HG03457 (cell line): ENCODE measurements around the gene CFAP410.
"Not testable (repeated sequence)": the region's sequence is repeated elsewhere in the genome, so short reads cannot be mapped to it uniquely, and the experiment has no call there.

Experiments used
- ATAC-seq: cut with Tn5 transposase; IDR thresholded peaks from one replicate; pipeline ENCODE4 v1.9.1; 2021; ENCODE audit warnings: moderate number of reproducible peaks; ENCODE audit not compliant: unreplicated experiment

The CFAP410 gene

DNA sequence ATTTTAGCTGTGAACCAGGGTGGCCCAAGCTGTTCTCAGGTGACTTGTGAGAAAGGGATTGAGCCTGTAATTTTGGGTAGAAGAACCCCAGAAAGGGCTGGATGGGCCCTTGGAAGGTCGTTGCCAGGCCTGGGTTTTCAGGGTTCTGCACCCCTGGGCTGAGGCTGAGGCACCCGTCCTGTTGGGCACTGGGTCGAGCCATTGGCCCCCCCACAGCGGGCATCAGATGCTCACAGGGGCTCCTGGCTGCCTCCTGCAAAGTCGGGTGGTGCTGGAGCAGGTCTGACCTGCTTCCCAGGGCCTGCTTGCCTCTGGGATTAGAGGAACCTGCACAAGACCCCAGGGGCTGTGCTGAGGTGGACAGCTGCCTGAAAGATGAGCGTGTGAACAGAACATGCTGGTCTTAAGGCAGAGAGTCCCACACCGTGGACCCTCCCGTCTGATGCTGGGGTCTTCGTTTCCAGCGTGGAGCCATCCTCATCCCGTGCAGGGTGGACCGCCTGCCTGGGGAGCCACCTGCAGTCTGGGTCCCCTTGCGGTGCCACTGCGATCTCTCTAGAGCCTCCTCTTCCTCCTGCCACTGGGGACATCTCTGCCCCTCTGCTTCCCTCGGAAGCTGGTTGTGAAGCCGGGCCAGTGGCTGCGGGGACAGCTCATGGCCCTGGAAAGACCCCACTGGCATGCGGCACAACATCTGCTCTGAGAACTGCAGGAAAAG lies 12.5 kb upstream of the CFAP410 start:
- no peak for ATAC-seq

DNA sequence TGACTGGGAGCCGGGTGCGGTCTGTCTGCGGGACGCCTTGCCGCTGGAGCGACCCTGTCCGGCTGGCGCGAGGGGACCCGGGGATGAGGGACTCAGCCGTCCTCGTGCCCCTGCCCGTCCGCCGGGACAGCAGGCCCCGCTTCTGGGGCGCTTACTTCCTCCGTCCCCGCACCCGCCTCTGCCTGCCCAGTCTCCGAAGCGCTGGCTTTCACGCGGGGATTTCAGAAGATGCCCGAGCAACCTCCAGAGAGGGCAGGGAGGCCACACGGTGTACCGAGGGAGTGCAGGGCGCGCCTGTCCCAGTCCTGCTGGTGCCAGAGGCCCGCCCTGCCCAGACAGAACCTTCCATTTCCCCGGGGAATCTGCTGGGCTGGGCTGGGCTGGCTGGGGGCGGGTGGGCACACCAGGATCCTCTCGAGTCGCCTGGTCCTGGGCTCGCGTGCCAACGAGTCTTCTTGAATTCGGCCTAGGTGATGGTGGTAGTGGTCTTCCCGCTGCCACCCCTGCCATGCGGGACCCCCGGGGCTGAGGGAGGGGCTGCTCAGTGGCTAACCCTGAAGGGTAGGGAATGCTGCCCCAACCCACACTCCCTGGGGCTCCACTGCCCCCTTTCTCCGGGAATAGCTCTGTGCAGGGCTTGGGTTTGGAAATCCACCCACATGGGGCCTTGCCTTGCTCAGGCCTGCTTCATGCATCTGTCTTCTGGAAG lies 11.7 kb upstream of the CFAP410 start:
- ATAC-seq, result no peak

DNA sequence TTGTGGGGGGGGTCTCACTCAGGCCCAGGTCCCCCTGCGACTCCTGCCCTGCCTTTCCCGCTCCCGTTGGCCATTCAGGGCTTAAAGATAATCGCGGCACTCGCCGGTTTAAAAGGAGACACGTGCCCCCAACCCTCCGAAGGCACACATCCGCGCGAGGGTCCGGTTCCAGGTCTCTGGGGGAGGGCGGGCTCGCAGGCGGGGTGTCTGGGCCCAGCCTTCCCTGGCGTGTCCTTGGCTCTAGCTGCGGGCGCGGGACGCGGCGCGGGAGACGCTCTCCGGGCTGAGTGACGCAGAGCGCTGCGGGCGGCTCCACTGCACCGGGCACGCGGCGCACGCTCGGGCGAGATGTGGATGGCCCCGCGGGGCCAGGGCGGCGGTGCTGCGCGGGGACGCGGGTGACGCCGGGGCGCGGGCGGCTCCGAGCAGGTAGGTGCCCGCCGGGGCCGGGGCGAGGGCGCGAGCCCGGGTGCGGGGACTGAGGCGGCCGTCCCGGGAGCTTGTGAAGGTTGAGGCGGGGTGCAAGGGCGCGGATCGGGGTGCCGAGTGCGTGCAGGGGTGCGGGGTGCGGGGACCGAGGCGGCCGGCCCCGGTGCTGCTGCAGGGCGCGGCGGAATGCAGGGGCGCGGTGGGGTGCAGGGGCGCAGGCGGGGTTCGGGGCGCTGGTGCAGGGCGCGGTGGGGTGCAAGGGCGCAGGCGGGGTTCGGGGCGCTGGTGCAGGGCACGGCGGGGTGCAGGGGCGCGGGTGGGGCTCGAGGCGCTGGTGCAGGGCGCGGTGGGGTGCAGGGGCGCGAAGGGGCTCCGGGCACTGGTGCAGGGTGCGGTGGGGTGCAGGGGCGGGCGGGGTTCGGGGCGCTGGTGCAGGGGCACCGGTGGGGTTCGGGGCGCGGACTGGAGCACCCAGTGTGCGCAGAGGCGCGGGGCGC lies 10.9 kb upstream of the CFAP410 start:
- no peak for ATAC-seq

DNA sequence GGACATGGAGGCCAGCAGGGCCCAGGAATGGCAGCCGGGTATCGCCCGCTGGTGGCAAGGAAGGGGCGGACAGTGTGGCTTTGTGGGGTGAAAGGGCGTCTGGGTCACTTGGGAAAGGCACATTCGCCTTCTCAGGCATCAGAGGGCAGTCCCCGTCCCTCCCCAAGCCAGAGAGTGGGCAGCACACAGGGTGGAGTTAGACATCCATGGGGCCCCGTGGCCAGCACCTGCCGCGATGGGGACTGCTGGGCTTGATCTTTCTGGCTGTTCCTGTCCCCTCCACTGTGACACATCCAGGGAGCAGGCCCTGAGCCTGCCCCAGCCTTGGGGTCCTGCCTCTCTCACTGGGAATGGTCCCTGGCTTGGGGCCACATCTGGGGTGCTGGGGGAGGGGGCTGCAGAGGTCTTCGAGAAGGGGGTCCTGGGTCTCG lies 10.2 kb upstream of the CFAP410 start:
- no peak for ATAC-seq

DNA sequence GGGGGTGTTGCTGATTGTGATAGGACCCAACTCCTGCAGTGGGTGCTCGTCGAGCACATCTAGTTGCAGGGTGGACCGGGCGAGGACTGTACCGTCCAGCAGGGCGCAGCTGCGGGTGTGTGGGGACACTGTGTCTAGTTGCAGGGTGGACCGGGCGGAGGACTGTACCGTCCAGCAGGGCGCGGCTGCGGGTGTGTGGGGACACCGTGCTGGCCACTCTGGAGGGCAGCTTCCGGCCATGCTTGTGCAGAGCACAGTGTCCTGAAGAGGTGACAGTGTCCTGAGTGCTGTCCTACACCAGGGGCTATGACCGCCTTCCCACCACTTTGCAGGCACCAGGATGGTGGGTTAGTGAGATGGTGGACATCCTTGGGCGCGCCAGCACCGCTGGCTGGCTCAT lies 9.7 kb upstream of the CFAP410 start:
- no peak for ATAC-seq

DNA sequence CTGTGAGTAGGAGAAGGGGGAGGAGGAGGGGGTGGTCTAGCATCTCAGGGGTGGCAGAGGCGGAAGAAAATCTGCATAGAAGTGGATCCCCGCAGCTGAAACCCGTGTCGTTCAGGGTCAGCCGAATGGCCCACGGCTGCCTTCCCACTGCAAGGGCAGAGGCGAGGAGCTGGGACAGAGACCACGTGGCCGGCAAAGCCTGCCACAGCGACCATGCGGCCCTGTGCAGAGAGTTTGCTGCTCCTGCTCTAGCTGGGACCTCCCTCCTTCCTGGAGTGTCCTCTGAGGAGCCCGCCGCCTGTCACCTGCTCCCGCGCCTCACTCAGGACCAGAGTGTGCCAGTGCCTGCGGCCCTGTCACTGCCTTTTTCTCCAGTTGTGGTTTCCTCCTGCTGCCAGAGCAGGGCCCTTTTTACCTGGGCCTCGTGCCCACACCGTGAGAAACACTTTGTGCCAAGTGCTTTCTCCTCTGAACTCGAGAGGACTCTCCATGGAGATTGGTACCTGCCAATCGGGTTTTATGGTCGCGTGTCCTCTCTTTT lies 8.8 kb upstream of the CFAP410 start:
- ATAC-seq, result no peak

DNA sequence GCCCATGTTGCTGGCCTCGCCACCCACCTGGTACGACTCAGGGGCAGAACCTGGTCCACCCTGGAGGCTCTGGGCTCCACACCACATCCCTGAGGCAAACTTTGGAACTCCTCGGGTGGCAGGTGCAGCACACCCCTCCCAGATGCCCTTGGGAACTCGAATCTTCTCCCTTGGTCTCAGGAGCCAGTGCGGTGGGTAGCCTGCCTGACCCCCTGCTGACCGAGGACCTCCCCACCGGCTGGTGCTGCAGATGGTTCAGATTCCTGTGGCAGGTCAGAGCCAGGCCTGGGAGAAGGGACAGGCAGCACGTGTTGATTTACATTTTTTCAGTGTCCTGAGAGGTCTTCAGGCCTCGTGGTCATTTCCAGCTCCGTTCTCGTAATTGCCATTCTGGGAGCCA lies 6.3 kb upstream of the CFAP410 start:
- ATAC-seq, result no peak

DNA sequence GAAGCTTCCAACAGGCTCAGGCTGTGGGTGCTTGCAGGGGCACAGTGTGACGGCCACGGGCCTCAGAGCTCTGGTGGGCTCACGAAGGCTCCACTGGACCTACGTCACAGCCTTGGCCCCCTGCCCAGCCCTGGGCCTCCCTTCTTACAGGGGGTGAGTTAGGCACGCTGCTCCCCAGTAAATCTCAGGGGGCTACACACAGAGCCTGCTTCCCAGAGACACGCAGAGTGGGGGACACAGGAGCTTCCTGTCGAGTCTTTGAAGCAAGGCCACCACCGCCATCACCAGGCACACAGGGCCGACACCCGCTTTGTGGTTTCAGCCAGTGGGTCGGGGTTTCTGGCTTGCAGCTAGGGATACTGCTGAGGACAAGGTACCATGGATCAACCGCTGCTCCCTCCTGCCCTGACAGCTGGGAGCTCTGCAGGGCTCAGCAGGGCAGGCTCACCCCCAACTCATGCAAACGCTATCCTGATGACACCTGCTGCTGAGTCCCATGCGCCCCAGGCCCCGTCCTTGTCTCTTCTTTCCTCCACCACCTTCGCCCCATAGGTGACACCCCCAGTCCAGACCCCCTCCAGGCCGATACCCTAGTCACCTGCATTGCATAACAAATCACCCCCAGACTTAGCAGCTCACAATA lies 5.5 kb upstream of the CFAP410 start:
- ATAC-seq, result no peak

DNA sequence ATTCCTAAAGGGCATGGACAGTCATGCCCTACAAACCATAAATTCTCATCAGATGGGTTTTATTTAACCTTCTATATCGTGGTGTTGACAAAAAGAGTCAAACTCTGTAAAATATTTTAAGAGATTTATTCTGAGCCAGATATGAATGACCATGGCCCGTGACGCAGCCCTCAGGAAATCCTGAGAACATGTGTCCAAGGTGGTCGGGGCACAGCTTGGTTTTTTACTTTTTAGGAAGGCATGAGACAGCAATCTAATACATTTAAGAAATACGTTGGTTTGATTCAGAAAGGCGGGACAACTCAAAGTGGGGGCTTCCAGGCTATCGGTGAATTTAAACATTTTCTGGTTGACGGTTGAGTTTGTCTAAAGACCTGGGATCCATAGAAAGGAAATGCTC lies 3.8 kb upstream of the CFAP410 start:
- ATAC-seq, result not testable (repeated sequence)

DNA sequence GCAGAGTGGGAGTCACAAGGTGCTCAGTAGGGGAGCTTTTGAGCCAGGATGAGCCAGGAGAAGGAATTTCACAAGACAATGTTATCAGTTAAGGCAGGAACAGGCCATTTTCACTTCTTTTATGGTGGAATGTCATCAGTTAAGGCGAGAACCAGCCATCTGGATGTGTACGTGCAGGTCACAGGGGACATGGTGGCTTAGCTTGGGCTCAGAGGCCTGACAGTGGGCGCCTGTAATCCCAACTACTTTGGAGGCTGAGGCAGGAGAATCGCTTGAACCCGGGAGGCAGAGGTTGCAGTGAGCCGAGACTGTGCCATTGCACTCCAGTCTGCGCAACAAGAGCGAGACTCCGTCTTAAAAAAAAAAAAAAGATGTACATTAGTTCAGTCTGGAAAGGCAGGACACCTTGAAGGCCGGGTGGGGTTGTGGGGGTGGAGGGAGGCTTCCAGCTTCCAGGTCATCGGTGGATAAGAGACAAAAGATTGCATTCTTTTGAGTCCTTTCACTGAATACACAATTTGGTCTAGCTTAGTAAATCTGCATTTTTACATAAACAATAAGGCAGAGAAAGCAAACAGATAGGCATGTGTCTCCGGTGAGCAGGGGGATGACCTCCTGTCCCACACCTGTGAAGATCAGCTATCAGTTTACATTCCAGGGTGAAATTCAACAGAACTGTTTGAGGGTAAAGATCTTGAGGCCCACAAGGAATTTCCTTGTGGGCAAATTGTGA lies 2.7 kb upstream of the CFAP410 start:
- not testable (repeated sequence) for ATAC-seq

DNA sequence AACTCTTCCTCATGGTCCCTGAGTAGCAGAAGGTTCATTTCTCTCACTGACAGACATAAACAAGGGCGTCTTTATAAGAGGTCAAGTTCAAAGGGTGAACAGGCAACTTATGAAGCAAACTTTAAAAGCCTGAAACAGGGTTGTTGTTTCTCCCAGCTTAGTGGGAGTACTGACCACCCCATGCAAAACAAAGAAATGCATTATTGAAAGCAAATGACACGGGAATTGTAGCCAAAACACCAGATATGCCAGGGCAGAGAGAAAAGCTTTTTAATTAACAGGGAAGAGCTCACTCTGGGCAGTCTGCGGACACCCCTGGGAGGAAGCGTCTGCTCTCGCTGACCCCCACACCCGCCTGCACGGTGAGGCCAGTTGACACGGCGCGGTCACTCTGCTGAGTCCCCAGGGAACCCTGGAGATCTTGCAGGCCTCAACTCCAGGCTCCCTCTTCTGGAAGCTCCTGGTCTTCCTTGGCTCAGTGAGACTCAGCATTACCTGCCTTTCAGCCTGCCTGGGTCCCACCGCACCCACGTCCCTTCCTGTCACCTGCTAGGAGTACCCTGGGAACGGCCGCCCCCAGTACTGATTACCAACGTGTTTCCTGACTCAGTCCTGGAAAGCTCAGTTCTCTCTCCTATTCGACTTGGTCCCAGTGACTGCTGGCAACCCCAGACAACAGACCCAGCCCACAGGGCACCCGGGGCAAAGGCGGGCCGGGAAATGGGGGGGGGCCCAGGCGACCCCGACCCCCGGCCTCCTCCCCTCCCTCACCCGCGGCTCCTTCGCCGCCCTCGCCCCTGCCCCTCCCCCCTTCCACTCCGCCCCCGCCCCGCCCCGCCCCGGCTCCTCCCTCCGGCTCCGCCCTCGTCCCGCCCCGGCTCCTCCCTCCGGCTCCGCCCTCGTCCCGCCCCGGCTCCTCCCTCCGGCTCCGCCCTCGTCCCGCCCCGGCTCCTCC lies 972 bp downstream of the CFAP410 start:
- no peak for ATAC-seq

DNA sequence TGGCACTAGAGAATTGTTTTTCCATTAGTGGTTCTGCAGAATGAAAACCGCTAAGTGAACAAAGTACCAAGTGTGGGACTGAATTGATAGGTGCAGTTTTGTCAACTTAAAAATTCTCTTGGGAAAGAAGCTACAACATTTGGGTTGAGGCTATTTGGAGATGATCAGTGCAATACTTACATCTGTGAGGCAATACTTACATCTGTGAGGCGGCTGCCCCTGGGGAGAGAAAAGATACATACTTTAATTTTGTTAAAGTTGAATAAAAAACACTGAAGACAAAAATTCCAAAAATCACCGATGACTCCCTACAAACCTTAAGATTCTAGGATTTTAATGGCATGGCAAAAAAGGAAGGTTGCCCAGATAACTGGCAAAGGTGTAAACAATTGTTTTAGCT lies 1.7 kb downstream of the CFAP410 start:
- no peak for ATAC-seq

DNA sequence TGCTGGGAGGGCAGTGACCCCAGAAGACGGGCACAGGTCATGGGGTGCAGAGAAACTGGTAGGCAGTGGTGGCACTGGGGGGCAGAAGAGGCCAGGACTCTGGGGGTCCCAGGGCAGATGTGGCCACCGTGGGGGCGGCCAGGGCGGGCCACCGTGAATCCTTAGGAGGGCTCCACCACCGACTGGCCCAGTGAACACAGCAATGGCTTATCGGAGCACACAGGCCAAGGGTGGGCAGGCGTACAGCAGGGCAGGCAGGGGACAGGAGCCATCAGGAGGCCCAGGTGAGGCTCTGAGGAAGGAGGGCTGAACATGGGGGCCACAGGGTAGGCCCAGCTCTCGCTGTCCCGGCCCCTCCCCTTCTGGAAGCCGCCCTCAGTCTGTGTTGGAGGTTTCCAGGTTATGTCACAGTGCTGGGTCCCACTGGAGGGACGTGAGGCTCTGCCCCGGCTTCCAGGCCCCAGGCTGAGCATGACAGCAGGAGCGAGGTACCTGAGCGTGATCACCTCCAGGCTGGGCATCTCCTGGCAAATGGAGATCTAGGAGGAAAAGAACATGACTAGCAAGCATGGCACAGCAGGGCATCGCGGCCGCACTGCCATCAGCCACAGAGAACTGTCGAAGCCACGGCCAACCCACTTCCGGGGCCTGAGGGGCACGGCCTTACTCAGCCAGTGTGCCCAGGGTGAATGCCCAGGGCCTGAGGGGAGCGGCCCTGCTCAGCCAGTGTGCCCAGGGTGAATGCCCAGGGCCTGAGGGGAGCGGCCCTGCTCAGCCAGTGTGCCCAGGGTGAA lies 3.7 kb downstream of the CFAP410 start:
- no peak for ATAC-seq

DNA sequence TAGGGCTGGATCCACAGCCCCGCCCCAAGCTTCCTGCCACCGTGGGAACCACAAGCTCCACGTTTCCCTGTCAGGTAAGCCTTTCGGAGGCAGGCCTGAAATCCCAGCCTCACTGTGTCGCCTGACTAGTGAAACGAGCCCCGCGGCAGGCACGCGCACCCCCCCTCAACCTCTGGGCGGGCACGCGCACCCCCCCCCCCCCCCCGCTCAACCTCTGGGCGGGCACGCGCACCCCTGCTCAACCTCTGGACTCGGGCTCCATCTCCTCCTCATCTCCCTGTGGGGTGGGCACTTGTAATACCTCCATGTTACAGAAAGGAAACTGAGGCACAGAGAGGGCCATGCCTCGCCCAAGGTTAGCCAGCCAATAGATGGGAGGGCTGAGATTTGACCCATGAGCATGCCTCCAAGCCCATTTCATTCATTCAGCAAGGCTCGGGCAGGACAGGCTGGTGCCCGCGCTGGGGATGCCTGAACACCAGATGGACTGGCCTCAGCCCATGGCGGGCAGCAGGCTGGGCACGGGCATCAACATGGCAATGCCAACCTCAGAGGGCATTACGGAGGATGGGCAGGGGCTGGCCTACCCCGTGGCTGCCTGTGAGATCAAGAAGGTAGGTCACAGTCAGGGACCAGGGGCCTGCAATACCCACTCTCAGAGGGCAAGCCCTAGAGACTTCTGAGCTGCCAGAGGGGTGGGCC lies 4.7 kb downstream of the CFAP410 start:
- ATAC-seq, result no peak

DNA sequence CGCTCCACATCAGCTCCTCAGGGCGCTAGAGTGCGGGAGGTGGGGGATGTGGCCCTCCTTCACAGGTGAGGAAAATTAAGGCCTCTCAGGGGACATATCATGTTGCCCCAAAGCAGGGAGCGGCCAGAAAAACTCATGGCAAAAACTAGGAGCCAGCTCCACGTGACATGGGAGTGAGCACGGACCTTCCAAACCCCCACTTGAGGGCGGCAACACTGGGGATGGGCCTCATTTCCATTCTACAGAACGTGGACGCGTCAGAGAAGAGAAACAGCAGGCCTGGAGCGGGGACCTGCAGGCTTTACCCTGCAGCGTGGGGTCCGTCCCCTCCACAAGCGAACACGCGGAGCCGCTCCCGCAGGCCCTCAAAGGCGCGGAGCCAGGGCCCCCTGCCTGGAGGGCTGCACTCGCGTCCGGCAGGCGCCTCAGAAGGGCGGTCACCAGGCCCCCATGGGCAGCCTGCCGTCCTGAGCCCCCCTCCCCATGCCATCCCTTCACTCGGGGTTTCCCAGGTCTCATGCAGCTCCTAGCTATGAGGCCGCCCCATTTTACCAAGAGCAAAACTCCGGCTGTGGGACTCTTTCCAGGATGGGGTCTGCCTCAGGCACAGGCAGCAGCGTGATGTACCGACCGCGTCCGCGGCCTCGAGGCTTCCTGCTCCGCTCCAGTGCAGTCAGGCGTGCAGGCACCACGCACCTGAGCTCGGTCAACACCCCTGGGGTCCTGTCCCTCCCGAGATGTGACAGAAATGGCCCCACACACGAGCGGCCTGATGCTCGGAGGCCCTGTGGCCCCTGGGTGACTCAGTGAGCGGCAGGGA lies 5.5 kb downstream of the CFAP410 start:
- ATAC-seq, result no peak

DNA sequence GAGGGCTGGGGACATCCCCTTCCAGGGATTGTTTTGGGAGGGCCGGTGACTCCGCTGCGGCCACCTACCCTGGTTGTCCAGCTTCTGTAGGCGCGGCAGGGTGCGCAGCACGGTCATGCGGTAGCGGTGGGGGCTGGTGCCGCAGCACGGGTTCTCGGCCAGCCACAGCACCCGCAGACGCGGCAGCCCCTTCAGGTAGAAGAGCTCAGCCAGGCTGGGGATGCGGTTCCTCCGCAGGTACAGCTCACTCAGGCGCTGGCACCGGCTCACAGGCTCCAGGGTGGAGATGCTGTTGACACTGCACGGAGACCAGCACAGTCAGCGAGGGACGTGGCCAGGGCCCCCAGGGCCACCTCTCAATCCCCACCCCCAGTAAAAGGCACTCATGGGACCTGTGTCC lies 6.2 kb downstream of the CFAP410 start:
- ATAC-seq, result no peak

DNA sequence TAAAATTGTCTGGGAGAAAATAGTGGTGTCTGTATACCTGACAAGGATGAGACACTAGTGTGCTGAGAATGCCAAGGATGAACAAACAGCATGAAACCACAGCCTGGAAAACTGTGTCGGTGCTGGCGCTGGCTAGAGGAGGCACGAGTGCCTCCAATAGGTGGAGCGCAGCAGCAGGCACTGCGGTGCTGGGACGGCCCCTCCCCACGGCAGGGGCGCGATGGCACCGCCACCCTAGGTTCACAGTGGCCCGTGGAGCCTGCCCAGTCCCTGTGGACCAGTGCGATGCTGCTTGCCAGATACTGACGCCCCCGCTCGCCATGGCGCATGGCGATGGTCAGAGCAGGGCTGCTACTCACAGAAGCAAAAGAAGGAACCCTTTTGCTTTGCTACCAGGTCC lies 6.8 kb downstream of the CFAP410 start:
- ATAC-seq, result no peak
